HG02610 (cell line): ENCODE data around the gene TDRD3.

Source experiments
- ATAC-seq: cut with Tn5 transposase; IDR thresholded peaks from one replicate; pipeline ENCODE4 v1.9.1; 2021; ENCODE audit warnings: mild to moderate bottlenecking, moderate library complexity; ENCODE audit not compliant: unreplicated experiment

Gene TDRD3

GRCh38 chr13:60448907-60449510, 52.0 kb downstream of the TDRD3 start:
- ATAC-seq = peak; percentile 77

DNA sequence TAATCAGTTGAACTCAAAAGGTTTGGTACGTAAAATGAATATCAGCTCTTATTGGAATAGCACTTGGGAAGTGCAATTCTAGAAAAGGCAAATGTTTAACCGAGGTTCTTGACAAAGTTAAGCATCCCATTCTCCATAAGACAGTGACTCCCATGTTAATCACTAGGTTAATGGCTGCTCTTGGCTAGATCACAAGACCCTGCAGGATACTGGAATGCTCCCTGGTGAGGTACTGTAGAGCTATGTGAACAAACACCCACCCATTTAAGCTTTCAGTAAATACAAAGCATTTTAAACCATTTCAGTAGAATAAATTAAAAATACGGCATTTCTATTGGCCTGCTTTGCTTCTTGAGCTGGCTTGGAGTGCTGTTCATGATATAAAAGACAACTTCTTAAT, 56.5 kb downstream of the TDRD3 start:
- ATAC-seq = no peak

DNA sequence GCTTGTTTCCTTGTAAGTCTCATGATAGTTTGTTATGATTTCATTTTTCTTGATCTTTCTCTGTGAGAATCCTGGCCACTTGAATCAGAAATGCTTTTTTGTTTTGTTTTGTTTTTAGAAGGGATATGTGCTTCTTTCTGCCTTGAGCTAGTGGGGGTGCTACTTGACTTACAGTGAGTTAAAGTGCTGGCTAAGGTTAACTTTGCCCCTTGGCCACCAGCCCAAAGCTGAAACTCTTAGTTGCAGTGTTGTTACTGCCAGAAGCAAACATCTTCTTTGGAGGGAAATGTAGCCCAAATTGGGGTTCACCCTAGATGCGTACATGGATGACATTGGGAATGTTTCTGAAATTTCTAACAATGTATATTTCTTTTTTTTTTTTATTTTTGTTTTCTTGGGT, 57.4 kb downstream of the TDRD3 start:
- ATAC-seq = no peak

DNA sequence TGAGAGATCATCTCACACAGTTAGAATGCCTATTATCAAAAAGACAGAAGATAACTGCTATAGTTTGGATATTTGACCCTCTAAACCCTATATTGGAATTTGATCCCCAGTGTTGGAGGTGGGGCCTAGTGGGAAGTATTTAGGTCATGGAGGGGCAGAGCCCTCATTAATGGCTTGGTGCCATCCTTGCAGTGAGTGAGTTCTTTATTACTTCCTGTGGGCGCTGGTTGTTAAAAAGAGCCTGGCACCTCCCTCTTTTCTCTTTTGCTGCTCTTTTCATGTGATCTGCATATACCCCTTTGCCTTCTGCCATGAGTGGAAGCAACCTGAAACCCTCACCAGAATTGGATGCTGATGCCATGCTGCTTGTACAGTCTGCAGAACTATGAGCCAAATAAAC, 66.8 kb downstream of the TDRD3 start:
- ATAC-seq = no peak

DNA sequence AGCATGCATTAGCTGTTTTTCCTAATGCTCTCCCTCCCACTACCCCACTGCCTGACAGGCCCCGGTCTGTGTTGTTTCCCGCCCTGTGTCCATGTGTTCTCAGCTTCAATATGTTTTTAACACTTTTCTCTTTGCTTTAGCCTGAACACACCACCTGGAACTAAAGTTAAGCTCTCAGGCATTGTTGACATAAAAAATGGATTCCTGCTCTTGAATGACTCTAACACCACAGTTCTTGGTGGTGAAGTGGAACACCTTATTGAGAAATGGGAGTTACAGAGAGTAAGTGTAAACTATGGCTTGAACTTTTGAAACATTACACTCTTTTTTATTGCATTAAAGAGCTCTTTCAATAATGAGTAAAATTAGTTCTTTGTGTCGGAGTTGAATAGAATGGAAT, 70.1 kb downstream of the TDRD3 start:
- no peak for ATAC-seq

GRCh38 chr13:60479273-60479672, 82.3 kb downstream of the TDRD3 start:
- ATAC-seq = no peak

- no peak for ATAC-seq
These were observed 85.0 kb downstream of the TDRD3 start for GRCh38 chr13:60482012-60482411.

DNA sequence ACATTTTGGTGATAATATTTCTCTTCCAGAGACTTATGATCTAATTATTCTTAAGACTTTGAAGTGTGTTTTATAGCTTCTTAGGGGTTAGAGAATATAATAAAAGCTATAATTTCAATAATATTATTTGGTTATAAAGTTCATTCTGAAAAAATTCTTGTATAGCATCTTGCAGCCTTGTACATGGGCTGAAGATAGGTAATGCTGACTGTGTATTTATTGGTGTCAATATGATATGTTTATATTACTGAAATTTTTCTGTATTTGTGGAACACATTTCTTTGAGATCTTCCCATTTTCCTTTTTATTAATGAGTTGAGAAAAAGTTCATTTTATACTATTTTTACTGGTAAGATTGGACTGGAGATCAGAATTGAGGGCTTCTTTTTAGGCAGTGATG, 87.8 kb downstream of the TDRD3 start:
- ATAC-seq = no peak

DNA sequence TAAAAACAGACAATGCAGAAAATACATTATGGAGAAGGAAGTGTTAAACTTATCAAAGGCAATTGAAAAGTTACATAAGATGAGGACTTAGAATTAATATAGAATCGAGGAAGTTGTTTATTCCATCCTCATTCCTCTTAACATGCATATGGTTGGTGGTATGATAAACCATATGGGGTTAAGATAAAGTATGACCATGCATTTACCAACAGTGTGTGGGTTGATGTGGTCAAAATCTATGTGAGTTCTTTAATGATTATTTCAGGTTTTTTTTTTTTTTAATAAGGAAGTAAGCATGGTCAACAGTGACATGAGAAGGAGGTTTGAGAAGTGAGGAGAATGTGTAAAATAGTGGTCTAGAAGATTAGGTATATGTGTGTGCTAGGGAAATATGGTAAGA, 94.5 kb downstream of the TDRD3 start:
- ATAC-seq = no peak

DNA sequence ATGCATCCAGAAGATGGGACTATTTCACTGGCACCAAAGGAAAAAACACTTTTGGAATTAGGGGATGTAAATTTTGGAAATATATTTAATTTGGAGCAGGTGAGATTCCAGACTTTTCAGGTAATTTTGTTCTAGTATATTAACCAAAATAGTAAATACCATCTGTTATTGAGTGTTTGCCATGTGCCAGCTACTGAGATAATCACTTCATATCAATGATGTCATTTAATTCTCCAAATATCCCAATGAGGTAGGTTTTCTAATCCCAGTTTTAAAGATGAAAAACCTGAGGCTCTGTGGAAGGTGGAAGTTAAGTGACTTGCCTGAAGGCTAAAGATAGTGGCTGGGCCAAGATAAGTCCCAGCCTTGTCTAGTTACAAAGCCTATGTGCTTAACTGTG, 95.2 kb downstream of the TDRD3 start:
- ATAC-seq = no peak

GRCh38 chr13:60494296-60494695, 97.3 kb downstream of the TDRD3 start:
- ATAC-seq = peak; percentile 90

DNA sequence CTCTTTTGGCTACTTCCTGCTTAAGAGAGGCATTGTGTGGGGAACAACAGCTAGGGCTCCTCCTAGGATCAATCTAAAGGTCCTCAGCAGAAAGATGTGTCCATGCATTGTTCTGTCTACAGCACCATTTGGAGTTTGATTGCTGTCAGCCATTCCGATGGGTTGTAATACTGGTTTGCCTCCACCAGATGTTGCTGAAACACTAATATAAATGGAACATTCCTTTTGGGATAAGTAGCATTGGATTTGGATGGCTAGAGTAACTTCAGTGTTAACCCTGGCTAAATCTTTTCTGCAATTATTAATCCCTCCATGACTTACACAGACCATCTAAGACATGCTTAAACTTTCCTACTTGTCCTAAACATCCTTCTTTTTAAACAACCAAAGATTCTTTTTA, 104.2 kb downstream of the TDRD3 start:
- ATAC-seq = no peak

DNA sequence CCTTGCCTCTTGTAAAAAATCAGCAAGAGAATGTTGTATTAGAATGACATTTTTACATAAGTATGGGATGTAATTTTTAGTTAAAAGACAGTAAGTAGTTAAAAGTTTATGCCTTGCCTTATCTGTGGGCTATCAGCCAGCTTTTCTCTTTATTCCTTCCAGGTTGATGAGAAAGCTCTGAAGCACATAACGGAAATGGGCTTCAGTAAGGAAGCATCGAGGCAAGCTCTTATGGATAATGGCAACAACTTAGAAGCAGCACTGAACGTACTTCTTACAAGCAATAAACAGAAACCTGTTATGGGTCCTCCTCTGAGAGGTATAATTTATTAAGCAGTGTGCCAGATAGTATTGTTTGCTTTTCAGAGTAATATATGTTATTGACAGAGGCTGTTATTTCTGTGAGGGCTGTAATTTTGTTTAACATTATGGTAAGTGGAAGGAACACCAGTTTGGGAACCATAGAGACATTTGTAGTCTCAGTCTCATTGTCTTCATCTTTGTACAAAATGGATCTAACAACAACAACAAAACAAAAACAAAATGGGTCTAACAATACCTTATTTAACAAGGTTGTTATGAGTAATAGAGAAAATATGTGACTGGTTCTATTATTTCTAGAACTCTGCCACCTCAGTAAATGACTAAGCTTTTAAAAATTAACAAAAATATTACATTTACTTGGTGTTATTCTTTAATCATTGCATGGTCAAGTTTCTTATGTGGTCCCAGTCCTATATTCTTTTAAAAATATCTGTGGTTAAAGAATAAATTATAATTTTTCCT, 112.8 kb downstream of the TDRD3 start:
- no peak for ATAC-seq

DNA sequence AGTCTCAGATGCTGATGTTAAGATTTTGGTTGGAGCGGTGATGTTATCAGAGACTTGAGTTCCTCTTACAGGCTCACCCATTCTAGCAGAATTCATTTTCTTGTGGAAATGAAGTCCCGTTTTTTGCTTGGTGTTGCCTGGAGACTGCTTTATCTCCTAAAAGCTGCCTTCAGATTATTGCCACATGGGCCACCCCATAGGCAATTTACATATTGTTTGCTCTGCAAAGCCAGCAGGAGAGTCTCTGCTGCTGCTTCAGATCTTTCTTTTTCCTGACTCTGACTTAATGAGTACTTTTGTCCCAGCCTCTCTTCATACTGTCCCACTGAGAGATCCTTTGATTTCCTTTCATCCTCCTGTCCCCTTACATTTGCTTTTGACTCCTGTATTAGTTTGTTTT, 114.6 kb downstream of the TDRD3 start:
- ATAC-seq = no peak

GRCh38 chr13:60514891-60515290, 117.9 kb downstream of the TDRD3 start:
- ATAC-seq = no peak

- no peak for ATAC-seq
These were observed 122.5 kb downstream of the TDRD3 start for GRCh38 chr13:60519496-60519895.

DNA sequence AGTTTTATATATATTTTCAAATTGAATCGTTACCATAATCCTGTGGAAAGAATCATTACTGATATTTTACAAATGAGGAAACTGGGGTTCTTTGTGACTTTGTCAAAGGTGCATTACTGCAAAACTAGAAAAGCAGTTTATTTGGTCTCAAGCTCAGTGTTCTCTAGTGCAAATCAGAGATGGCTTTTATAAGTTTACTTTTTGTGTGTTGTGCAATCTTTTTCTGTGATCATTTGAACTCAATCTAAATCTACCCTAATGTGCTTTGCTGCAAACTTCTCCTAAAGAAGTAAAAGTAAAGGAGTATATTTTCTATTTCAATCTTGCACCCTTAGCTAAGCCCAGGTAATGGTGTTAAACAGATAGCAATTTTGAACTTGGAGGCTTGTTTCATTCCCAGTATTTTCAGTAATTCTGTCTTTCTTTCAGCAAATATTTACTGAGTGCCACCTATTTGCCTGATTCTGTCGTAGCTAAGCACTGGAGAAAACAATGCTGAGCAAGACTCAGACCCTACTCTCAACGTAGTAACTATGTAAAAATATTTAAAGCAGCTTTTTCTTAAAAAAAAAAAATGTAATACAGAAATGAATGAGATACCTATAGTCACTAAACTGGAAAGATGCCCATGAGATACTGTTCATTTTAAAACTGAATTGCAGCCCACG, 124.0 kb downstream of the TDRD3 start:
- no peak for ATAC-seq

GRCh38 chr13:60538566-60538965, 141.5 kb downstream of the TDRD3 start:
- ATAC-seq = no peak

DNA sequence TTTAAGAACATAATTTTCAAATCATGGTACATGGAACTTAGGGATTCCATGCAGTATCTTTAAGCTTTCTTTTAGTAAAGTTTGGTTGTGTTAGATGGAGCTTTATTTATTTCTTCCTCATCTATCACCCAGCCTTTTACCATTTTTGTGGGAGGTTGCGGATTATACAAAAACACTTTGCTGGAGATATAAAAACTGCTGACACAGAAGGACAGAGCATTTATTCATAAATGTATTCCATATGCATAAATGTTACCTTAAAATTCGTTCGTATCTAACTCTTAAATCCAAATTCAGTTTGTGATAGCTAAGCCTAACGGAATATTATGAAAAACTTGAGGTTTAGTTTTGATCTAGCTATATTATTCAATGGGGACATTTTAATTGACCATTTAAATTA, 143.3 kb downstream of the TDRD3 start:
- no peak for ATAC-seq

GRCh38 chr13:60562096-60562780, 165.2 kb downstream of the TDRD3 start:
- no peak for ATAC-seq

- no peak for ATAC-seq
These were observed 174.6 kb downstream of the TDRD3 start for GRCh38 chr13:60571571-60571970.
